ENCODE results near the gene NECAB2. TPM values are rescaled to one million over a fixed set of nuclear protein-coding genes. Genes with fewer than 3 reads are reported as not detected.

Gene NECAB2
- total and polyA plus RNA-seq, 2 of the 8 experiments (the other 6 are each of a cell fraction or from before 2014, with no cell fraction given), result 3.6 to 4.2 TPM

- TF ChIP-seq SAP30 (IDR thresholded peaks at IDR 0.05; ENCODE audit: insufficient read depth, insufficient replicate concordance, low read length), result no peak
- no peak for TF ChIP-seq POLR2AphosphoS5 (IDR thresholded peaks at IDR 0.05; ENCODE audit: low read depth, low read length)
- TF ChIP-seq KDM1A (IDR thresholded peaks at IDR 0.05; ENCODE audit: borderline replicate concordance, low read length), result no peak
- no peak for TF ChIP-seq GTF2F1 (IDR thresholded peaks at IDR 0.05; ENCODE audit: borderline replicate concordance, low read depth, low read length)
Observed at GRCh38 chr16:84027625-84028024, 59.6 kb downstream of the NECAB2 start (continued).
